Activated CD8-positive, alpha-beta memory T cell treated with anti-CD3 and anti-CD28 coated beads, Interleukin-2, amount 10 ng/mL, durations not matched to agents 7 days and 5 days (primary cell): ENCODE measurements around the gene EFEMP1. TPM values are rescaled to one million over a fixed set of nuclear protein-coding genes. Genes with fewer than 3 reads are reported as not detected.

ENCODE experiments used
- ATAC-seq: fragments of 150-1000 bp; cut with Tn5 transposase; one replicate; pipeline ENCODE4 v1.10.0; 2021; ENCODE audit warnings: moderate library complexity
- CTCF ChIA-PET: fragments of 350-600 bp; sonication (Branson Sonifier 250); formaldehyde crosslinking; loops from one replicate; lab custom pipeline; 2021; ENCODE audit warnings: antibody characterized with exemption; lab: Charles Lee
- DNase-seq: peaks from one replicate; pipeline ENCODE4 v3.0.0-alpha.2; 2020
- H3K27ac Mint-ChIP-seq: one replicate; pipeline ENCODE4 v1.8.0; 2021; ENCODE audit warnings: mild to moderate bottlenecking, mixed read lengths
- H3K27me3 Mint-ChIP-seq: one replicate; pipeline ENCODE4 v1.8.0; 2021; ENCODE audit warnings: mixed read lengths
- H3K36me3 Mint-ChIP-seq: one replicate; pipeline ENCODE4 v1.8.0; 2021; ENCODE audit warnings: mild to moderate bottlenecking, mixed read lengths
- H3K4me1 Mint-ChIP-seq: one replicate; pipeline ENCODE4 v1.8.0; 2021; ENCODE audit warnings: mixed read lengths
- H3K4me3 Mint-ChIP-seq: one replicate; pipeline ENCODE4 v1.8.0; 2021; ENCODE audit warnings: mild to moderate bottlenecking, moderate library complexity, mixed read lengths
- H3K9me3 Mint-ChIP-seq: one replicate; pipeline ENCODE4 v1.8.0; 2022; ENCODE audit warnings: low read depth, mixed read lengths
- total RNA-seq, 2 experiments: library from RNA; stranded (reverse); gene quantifications; one replicate each; pipeline ENCODE4 v1.2.3, GENCODE V29; 2021

Gene EFEMP1
- not detected for total RNA-seq

- no peaks in the 10 kb centered on the region for H3K36me3 Mint-ChIP-seq
- DNase-seq: no peak
- CTCF ChIA-PET: no interaction called here
- no peak within 1 kb of the TSS for H3K4me3 Mint-ChIP-seq
- H3K9me3 Mint-ChIP-seq: no peaks in the 10 kb centered on the region
- peaks cover 44% of the 10 kb centered on the region for H3K27me3 Mint-ChIP-seq
- no peak within 1 kb of the TSS for H3K27ac Mint-ChIP-seq
- H3K4me1 Mint-ChIP-seq: peaks cover 5% of the 10 kb centered on the region
- ATAC-seq: no peak
Measured at GRCh38 chr2:55923091-55923981, at the start of gene EFEMP1. EFEMP1 (minus strand) TSS chr2:55923782; CDS start chr2:55922440, 1,342 bp downstream.

GRCh38 chr2:55970500-55970899 is 46.9 kb upstream of the EFEMP1 start:
- no peak for DNase-seq
- H3K27me3 Mint-ChIP-seq: no peaks in the 10 kb centered on the region
- no peak for ATAC-seq
- no peaks in the 10 kb centered on the region for H3K4me1 Mint-ChIP-seq
- no peaks in the 10 kb centered on the region for H3K9me3 Mint-ChIP-seq
- no peak overlapping the region for H3K4me3 Mint-ChIP-seq
- H3K36me3 Mint-ChIP-seq: no peaks in the 10 kb centered on the region
- CTCF ChIA-PET: no interaction called here
- no peak overlapping the region for H3K27ac Mint-ChIP-seq

- Mint-ChIP-seq H3K27me3 (no peaks in the 10 kb centered on the region), H3K36me3 (no peaks in the 10 kb centered on the region), H3K27ac (no peak overlapping the region), H3K9me3 (no peaks in the 10 kb centered on the region), H3K4me1 (no peaks in the 10 kb centered on the region), H3K4me3 (no peak overlapping the region)
- CTCF ChIA-PET: no interaction called here
- no peak for ATAC-seq
- DNase-seq: no peak
Measured at GRCh38 chr2:55968941-55969340, 45.4 kb upstream of the EFEMP1 start.

- Mint-ChIP-seq H3K4me1 (no peaks in the 10 kb centered on the region), H3K27ac (no peak overlapping the region), H3K27me3 (no peaks in the 10 kb centered on the region), H3K4me3 (no peak overlapping the region), H3K36me3 (no peaks in the 10 kb centered on the region), H3K9me3 (no peaks in the 10 kb centered on the region)
- CTCF ChIA-PET: interaction anchor here (1.3 kb wide), 1 partner anchor 11 kb away, joined by 3 read pairs; no protein-coding TSS in a partner anchor
- ATAC-seq (no peak), DNase-seq (no peak)
Measured at GRCh38 chr2:55966401-55967118, 43.0 kb upstream of the EFEMP1 start.

DNA sequence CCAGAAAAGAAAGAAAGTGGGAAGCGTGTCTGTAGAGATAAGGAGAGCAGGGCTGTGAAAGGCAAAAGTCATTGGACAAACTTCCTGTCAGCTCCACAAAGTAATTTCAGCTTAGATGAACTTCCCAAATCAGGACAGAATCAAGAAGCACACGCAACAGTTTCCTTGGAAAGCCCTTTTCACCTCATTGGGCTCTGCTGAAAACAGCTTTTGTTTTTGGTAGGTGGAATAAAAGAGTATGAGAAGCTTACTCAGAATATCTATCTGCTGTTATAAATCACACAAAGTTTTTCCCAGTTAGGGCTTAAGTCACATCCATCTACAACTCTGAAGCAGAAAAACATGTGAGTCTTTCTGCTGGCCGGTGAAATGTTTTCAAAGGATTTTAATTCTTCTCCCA is 42.4 kb upstream of the EFEMP1 start:
- H3K36me3 Mint-ChIP-seq: no peaks in the 10 kb centered on the region
- no peak overlapping the region for H3K4me3 Mint-ChIP-seq
- H3K27me3 Mint-ChIP-seq: no peaks in the 10 kb centered on the region
- H3K27ac Mint-ChIP-seq: no peak overlapping the region
- H3K9me3 Mint-ChIP-seq: no peaks in the 10 kb centered on the region
- DNase-seq: no peak
- no peak for ATAC-seq
- CTCF ChIA-PET: interaction anchor here (0.6 to 1.3 kb wide), 2 partner anchors 11 to 573 kb away, joined by 3 read pairs; no protein-coding TSS in a partner anchor
- H3K4me1 Mint-ChIP-seq: no peaks in the 10 kb centered on the region

DNA sequence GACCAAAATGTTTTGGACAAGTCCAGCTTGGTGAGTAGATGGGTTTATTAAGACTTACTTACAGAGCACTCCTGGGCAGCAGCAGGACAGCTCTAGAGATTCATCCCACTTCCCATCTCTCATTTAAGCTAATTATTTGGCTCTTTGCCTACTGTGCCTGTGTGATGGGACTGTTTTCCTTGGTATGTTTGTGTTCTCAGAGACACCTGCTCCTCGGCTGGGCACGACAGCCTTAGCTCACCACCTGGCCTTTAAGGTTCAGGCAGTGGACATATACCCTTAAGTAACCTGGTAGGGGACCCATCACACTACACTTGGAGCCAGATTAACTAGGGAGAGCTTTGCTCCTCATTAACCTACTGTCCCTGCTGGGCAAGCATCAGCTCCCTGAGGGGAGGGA is 41.7 kb upstream of the EFEMP1 start:
- CTCF ChIA-PET: interaction anchor here (0.6 kb wide), 1 partner anchor 572 kb away, joined by 3 read pairs; no protein-coding TSS in a partner anchor
- Mint-ChIP-seq H3K27ac (no peak overlapping the region), H3K4me3 (no peak overlapping the region), H3K4me1 (no peaks in the 10 kb centered on the region), H3K36me3 (no peaks in the 10 kb centered on the region), H3K9me3 (no peaks in the 10 kb centered on the region), H3K27me3 (peaks cover 1% of the 10 kb centered on the region)
- DNase-seq: no peak
- ATAC-seq: no peak

DNA sequence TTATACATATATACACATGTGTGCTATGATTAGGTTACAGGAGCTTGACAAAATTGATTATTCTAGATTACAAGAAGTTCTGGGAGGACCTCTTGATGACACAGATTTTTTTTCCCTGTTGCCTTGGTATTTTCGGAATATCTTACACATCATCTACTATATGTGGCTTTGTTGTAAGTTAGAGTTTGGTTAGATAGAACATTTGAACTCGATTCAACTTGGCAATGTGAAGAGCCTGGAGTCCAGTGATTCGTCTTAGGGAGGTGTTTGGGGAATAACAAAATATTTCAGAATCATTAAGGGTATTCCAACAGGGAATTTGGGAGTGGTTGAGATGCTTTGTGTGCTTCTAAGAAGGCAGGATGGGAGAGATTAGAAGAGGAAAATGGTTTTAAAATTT is 39.3 kb upstream of the EFEMP1 start:
- CTCF ChIA-PET: interaction anchor here (1.0 to 2.5 kb wide), 2 partner anchors 245 to 253 kb away, joined by 3 to 9 read pairs; no protein-coding TSS in a partner anchor
- no peak overlapping the region for H3K27ac Mint-ChIP-seq
- no peak for DNase-seq
- no peak for ATAC-seq
- no peak overlapping the region for H3K4me3 Mint-ChIP-seq
- H3K9me3 Mint-ChIP-seq: no peaks in the 10 kb centered on the region
- peaks cover 2% of the 10 kb centered on the region for H3K27me3 Mint-ChIP-seq
- H3K4me1 Mint-ChIP-seq: no peaks in the 10 kb centered on the region
- H3K36me3 Mint-ChIP-seq: no peaks in the 10 kb centered on the region

- H3K36me3 Mint-ChIP-seq: no peaks in the 10 kb centered on the region
- H3K27me3 Mint-ChIP-seq: peaks cover 2% of the 10 kb centered on the region
- H3K27ac Mint-ChIP-seq: no peak overlapping the region
- no peak for ATAC-seq
- H3K4me3 Mint-ChIP-seq: no peak overlapping the region
- CTCF ChIA-PET: interaction anchor here (1.0 to 2.5 kb wide), 2 partner anchors 243 to 245 kb away, joined by 4 to 9 read pairs; no protein-coding TSS in a partner anchor
- H3K9me3 Mint-ChIP-seq: no peaks in the 10 kb centered on the region
- DNase-seq: no peak
- H3K4me1 Mint-ChIP-seq: no peaks in the 10 kb centered on the region
Measured at GRCh38 chr2:55961318-55961911, 37.8 kb upstream of the EFEMP1 start.

GRCh38 chr2:55958756-55959155 is 35.2 kb upstream of the EFEMP1 start:
- no peak for ATAC-seq
- no peaks in the 10 kb centered on the region for H3K9me3 Mint-ChIP-seq
- no peaks in the 10 kb centered on the region for H3K36me3 Mint-ChIP-seq
- H3K27ac Mint-ChIP-seq: no peak overlapping the region
- H3K4me1 Mint-ChIP-seq: no peaks in the 10 kb centered on the region
- no peak for DNase-seq
- CTCF ChIA-PET: no interaction called here
- H3K4me3 Mint-ChIP-seq: no peak overlapping the region
- peaks cover 2% of the 10 kb centered on the region for H3K27me3 Mint-ChIP-seq

GRCh38 chr2:55957142-55957541 is 33.6 kb upstream of the EFEMP1 start:
- H3K36me3 Mint-ChIP-seq: no peaks in the 10 kb centered on the region
- peaks cover 2% of the 10 kb centered on the region for H3K27me3 Mint-ChIP-seq
- no peak for ATAC-seq
- no peaks in the 10 kb centered on the region for H3K9me3 Mint-ChIP-seq
- DNase-seq: no peak
- H3K4me3 Mint-ChIP-seq: no peak overlapping the region
- CTCF ChIA-PET: no interaction called here
- H3K4me1 Mint-ChIP-seq: no peaks in the 10 kb centered on the region
- H3K27ac Mint-ChIP-seq: no peak overlapping the region

- CTCF ChIA-PET: no interaction called here
- H3K4me1 Mint-ChIP-seq: no peaks in the 10 kb centered on the region
Measured at GRCh38 chr2:55954306-55955035, 30.9 kb upstream of the EFEMP1 start.

DNA sequence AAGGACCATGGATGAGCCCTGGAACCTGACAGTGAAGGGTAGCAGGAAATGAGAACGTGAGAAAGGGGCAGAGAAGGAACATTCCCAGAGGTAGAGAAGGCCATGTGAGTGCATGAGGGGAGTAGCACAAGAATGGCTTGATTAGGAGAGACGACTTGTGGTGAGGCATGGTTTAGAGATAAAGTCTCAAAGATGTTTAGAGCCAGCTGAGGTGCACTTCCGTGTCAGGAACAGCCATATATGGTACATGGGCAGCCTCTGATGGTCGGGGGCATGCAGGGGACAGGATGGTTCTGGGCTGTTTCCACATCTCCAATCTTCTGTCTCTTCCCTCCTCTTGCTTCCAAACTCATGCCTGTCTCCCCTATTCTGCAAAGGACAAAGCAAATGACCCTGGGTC is 28.8 kb upstream of the EFEMP1 start:
- no peak overlapping the region for H3K27ac Mint-ChIP-seq
- no peak for ATAC-seq
- no peaks in the 10 kb centered on the region for H3K36me3 Mint-ChIP-seq
- no peaks in the 10 kb centered on the region for H3K27me3 Mint-ChIP-seq
- H3K9me3 Mint-ChIP-seq: no peaks in the 10 kb centered on the region
- no peaks in the 10 kb centered on the region for H3K4me1 Mint-ChIP-seq
- no peak for DNase-seq
- CTCF ChIA-PET: no interaction called here
- no peak overlapping the region for H3K4me3 Mint-ChIP-seq

More at GRCh38 chr2:55954306-55955035, 30.9 kb upstream of the EFEMP1 start:
- Mint-ChIP-seq H3K36me3 (no peaks in the 10 kb centered on the region), H3K27ac (no peak overlapping the region), H3K27me3 (no peaks in the 10 kb centered on the region), H3K4me3 (no peak overlapping the region), H3K9me3 (no peaks in the 10 kb centered on the region)
- ATAC-seq (no peak), DNase-seq (no peak)

- Mint-ChIP-seq H3K4me3 (no peak overlapping the region), H3K4me1 (no peaks in the 10 kb centered on the region), H3K27me3 (no peaks in the 10 kb centered on the region), H3K9me3 (no peaks in the 10 kb centered on the region), H3K27ac (no peak overlapping the region), H3K36me3 (no peaks in the 10 kb centered on the region)
- ATAC-seq: no peak
- DNase-seq: no peak
- CTCF ChIA-PET: no interaction called here
Measured at GRCh38 chr2:55951533-55951932, 28.0 kb upstream of the EFEMP1 start.
